Measurements from ENCODE around the gene NEDD8. TPM values are rescaled to one million over a fixed set of nuclear protein-coding genes. Genes with fewer than 3 reads are reported as not detected.

NEDD8 gene
- total and polyA plus RNA-seq, 4 donors: 32.3 to 136 (median 78.1) TPM

- Histone ChIP-seq H3K9ac (ENCODE audit: low read depth in 1 of 2, low read length in 2 of 2) (no peak overlapping the region), H3K36me3 (ENCODE audit: control insufficient read depth in 4 of 4, insufficient read depth in 3 of 4, low read depth in 1 of 4, low read length in 3 of 4) (peaks cover 4 to 32% (median 25%) of the 10 kb centered on the region in 4 donors), H3K27ac (ENCODE audit: low read depth in 1 of 2, low read length in 2 of 2) (peak overlapping the region in 1 of 2 donors; percentile 80), H3K9me3 (ENCODE audit: control insufficient read depth in 4 of 4, low read length in 3 of 4) (no peaks in the 10 kb centered on the region), H3K27me3 (ENCODE audit: control insufficient read depth in 4 of 4, insufficient read depth in 4 of 4, low read length in 3 of 4) (no peaks in the 10 kb centered on the region), H3K4me1 (ENCODE audit: control insufficient read depth in 4 of 4, insufficient read depth in 4 of 4, low read length in 3 of 4) (peaks cover 5 to 38% (median 27%) of the 10 kb centered on the region in 4 donors), H3K4me3 (ENCODE audit: low read depth in 1 of 3, low read length in 3 of 3) (peak overlapping the region; percentile 76 to 96 (median 85))
- no peak for DNase-seq (ENCODE audit: low spot score)
- no peak for TF ChIP-seq GABPA (IDR thresholded peaks at IDR 0.05 in 1 of 2, conservative IDR thresholded peaks at IDR 0.05 in 1 of 2)
- no peak for TF ChIP-seq FOXA1 (IDR thresholded peaks at IDR 0.05)
- no peak for TF ChIP-seq JUND (IDR thresholded peaks at IDR 0.05)
- no peak for TF ChIP-seq MAX (IDR thresholded peaks at IDR 0.05)
- no peak for TF ChIP-seq HNF4A (conservative IDR thresholded peaks at IDR 0.05)
- no peak for TF ChIP-seq EGR1 (IDR thresholded peaks at IDR 0.05; ENCODE audit: low read depth in 2 of 2)
- no peak for TF ChIP-seq TAF1 (conservative IDR thresholded peaks at IDR 0.05)
- no peak for TF ChIP-seq RAD21 (IDR thresholded peaks at IDR 0.05)
- no peak for TF ChIP-seq CTCF (IDR thresholded peaks at IDR 0.05; ENCODE audit: low read depth, low read length, missing input control)
- TF ChIP-seq YY1 (IDR thresholded peaks at IDR 0.05): no peak
- TF ChIP-seq RXRA (IDR thresholded peaks at IDR 0.05): no peak
- no peak for TF ChIP-seq NR2F2 (IDR thresholded peaks at IDR 0.05)
- no peak for TF ChIP-seq REST (IDR thresholded peaks at IDR 0.05)
- no peak for TF ChIP-seq SP1 (IDR thresholded peaks at IDR 0.05)
- no peak for TF ChIP-seq ATF3 (IDR thresholded peaks at IDR 0.05)
- no peak for TF ChIP-seq ZBTB33 (IDR thresholded peaks at IDR 0.05)
- TF ChIP-seq HNF4G (IDR thresholded peaks at IDR 0.05): no peak
- TF ChIP-seq FOXA2 (IDR thresholded peaks at IDR 0.05): no peak
- WGBS: 68% methylated on average over 2 of the region's 2 CpGs
Measured at GRCh38 chr14:24233538-24233866, 1.3 kb upstream of the NEDD8 start.
